Left lung (tissue), 14 donors: ENCODE data around the gene ARR3. TPM values are rescaled to one million over a fixed set of nuclear protein-coding genes. Genes with fewer than 3 reads are reported as not detected.

ENCODE experiments used
- ATAC-seq: fragments of 200-7000 bp; cut with Tn5 transposase; one replicate; pipeline ENCODE4 v1.9.1; 2020; ENCODE audit warnings: moderate library complexity
- DNase-seq, 4 donors: peaks; one replicate each; pipeline ENCODE4 v3.0.0-alpha.2; 2013 to 2020
- H3K27ac ChIP-seq, 2 donors: fragments of 200-600 bp; sonication (generic) in 1 of 2; one replicate each; pipeline versions ENCODE4 v1.5.0 to v1.8.0; 2020 to 2021
- H3K27me3 ChIP-seq, 2 donors: fragments of 200-600 bp; sonication (generic) in 1 of 2; one replicate each; pipeline versions ENCODE4 v1.5.0 to v1.8.0; 2020 to 2021
- H3K36me3 ChIP-seq, 2 donors: fragments of 200-600 bp; sonication (generic) in 1 of 2; one replicate each; pipeline versions ENCODE4 v1.5.0 to v1.8.0; 2020 to 2021
- H3K4me1 ChIP-seq, 2 donors: fragments of 200-600 bp; one replicate each; pipeline ENCODE4 v1.8.0; 2021
- H3K4me3 ChIP-seq, 2 donors: fragments of 200-600 bp; sonication (generic) in 1 of 2; one replicate each; pipeline versions ENCODE4 v1.5.0 to v1.8.0; 2020 to 2021; ENCODE audit warnings: mild to moderate bottlenecking in 1 of 2
- H3K9me3 ChIP-seq, 2 donors: fragments of 200-600 bp; sonication (generic) in 1 of 2; one replicate each; pipeline versions ENCODE4 v1.5.0 to v1.8.0; 2020 to 2021
- CTCF ChIP-seq, 2 donors: fragments of 200-600 bp; sonication (generic) in 1 of 2; IDR thresholded peaks; one replicate each; pipeline versions ENCODE4 v1.5.0 to v1.8.0; 2021; ENCODE audit warnings: antibody characterized with exemption in 2 of 2
- intact Hi-C, 2 donors: fragments of 100-400 bp; cut with DNase I; formaldehyde crosslinking; loops; one replicate each; pipeline versions ENCODE4 v1.11.2 to v1.14.2; 2022
- long read RNA-seq, 12 donors: library from polyadenylated mRNA in 2 of 12; unstranded in 2 of 12; transcript quantifications; one replicate each; pipeline ENCODE4 v2.0.0 and lab custom pipeline, GENCODE V29; 2019 to 2026
- polyA plus RNA-seq, 6 donors: library from polyadenylated mRNA; unstranded; fragments of 120-200 nt; gene quantifications; one replicate each; pipeline ENCODE4 v1.2.1, GENCODE V29; 2013; ENCODE audit not compliant: insufficient read length in 6 of 6
- total RNA-seq, 2 donors: library from RNA; stranded (reverse); fragmentation: NEBNext Ultra II Directional; extraction: Animal tissue kit (Norgen Biotek cat#: 25700); gene quantifications; one replicate each; pipeline ENCODE4 v1.2.1, GENCODE V29; 2021
- donor health status: DM: no; HTN: yes; CAD: no.
- donor health status: DM: no; HTN: no; CAD: no.

Gene ARR3
- not detected for total RNA-seq
- polyA plus RNA-seq, result 1 to 10 TPM; 1.2 to 2.1 (median 1.6) TPM
- long read RNA-seq, donor 1, partial matches to known transcripts, result 17 of 77 reads
- long read RNA-seq, donor 1, other reads (novel, unspliced or antisense), result 60 of 77 reads
- long read RNA-seq, donor 2, result 0 reads
- long read RNA-seq, donor 3, partial matches to known transcripts, result 13 of 67 reads
- long read RNA-seq, donor 3, other reads (novel, unspliced or antisense), result 54 of 67 reads
- long read RNA-seq, donor 4, result 0 reads
- long read RNA-seq, donor 5, result 0 reads
- long read RNA-seq, donor 6, result 0 reads
- long read RNA-seq, donor 7, result 0 reads
- long read RNA-seq, donor 8, result 0 reads
- long read RNA-seq, donor 9, result 0 reads
- long read RNA-seq, donor 10, result 0 reads
- long read RNA-seq, donor 11, result 0 reads
- long read RNA-seq, donor 12, result 0 reads

GRCh38 chrX:70268034-70268433, at the start of gene ARR3:
TSS of gene ARR3 (plus strand) at chrX:70268334. CDS start at chrX:70269386, 1,052 bp downstream.
- TF ChIP-seq CTCF (IDR thresholded peaks at IDR 0.05), result no peak
- intact Hi-C loops, result no loop called here
- DNase-seq (no peak), ATAC-seq (no peak)
- Histone ChIP-seq H3K9me3 (no peaks in the 10 kb centered on the region), H3K4me1 (no peaks in the 10 kb centered on the region), H3K36me3 (no peaks in the 10 kb centered on the region), H3K4me3 (no peak within 1 kb of the TSS), H3K27me3 (no peaks in the 10 kb centered on the region), H3K27ac (no peak within 1 kb of the TSS)

GRCh38 chrX:70219938-70220764, 48.0 kb upstream of the ARR3 start:
- Histone ChIP-seq H3K27ac (no peak overlapping the region), H3K27me3 (no peaks in the 10 kb centered on the region)
- TF ChIP-seq CTCF (IDR thresholded peaks at IDR 0.05), result no peak

GRCh38 chrX:70226048-70226447, 42.1 kb upstream of the ARR3 start:
- ATAC-seq, result no peak
- no peak overlapping the region for H3K4me3 ChIP-seq
- H3K4me1 ChIP-seq, result no peaks in the 10 kb centered on the region
- no peak overlapping the region for H3K27ac ChIP-seq
- no peaks in the 10 kb centered on the region for H3K27me3 ChIP-seq
- no peak for TF ChIP-seq CTCF (IDR thresholded peaks at IDR 0.05)
- intact Hi-C loops, result no loop called here
- no peaks in the 10 kb centered on the region for H3K36me3 ChIP-seq
- H3K9me3 ChIP-seq, result no peaks in the 10 kb centered on the region
- DNase-seq, result no peak

More at GRCh38 chrX:70219938-70220764, 48.0 kb upstream of the ARR3 start:
- ATAC-seq (no peak), DNase-seq (no peak)
- no peaks in the 10 kb centered on the region for H3K9me3 ChIP-seq
- H3K4me3 ChIP-seq, result no peak overlapping the region
- no peaks in the 10 kb centered on the region for H3K4me1 ChIP-seq
- no peaks in the 10 kb centered on the region for H3K36me3 ChIP-seq
- intact Hi-C loops, result no loop called here

GRCh38 chrX:70226687-70227086, 41.4 kb upstream of the ARR3 start:
- TF ChIP-seq CTCF (IDR thresholded peaks at IDR 0.05), result no peak
- no peak for ATAC-seq

GRCh38 chrX:70231666-70232065, 36.5 kb upstream of the ARR3 start:
- TF ChIP-seq CTCF (IDR thresholded peaks at IDR 0.05), result no peak
- Histone ChIP-seq H3K36me3 (no peaks in the 10 kb centered on the region), H3K9me3 (no peaks in the 10 kb centered on the region), H3K27me3 (no peaks in the 10 kb centered on the region), H3K4me3 (no peak overlapping the region), H3K4me1 (no peaks in the 10 kb centered on the region), H3K27ac (no peak overlapping the region)
- intact Hi-C loops, result no loop called here
- no peak for ATAC-seq
- no peak for DNase-seq

More at GRCh38 chrX:70226687-70227086, 41.4 kb upstream of the ARR3 start:
- intact Hi-C loops, result no loop called here
- H3K4me3 ChIP-seq, result no peak overlapping the region
- DNase-seq, result no peak
- H3K36me3 ChIP-seq, result no peaks in the 10 kb centered on the region
- no peaks in the 10 kb centered on the region for H3K4me1 ChIP-seq
- no peaks in the 10 kb centered on the region for H3K9me3 ChIP-seq
- no peaks in the 10 kb centered on the region for H3K27me3 ChIP-seq
- no peak overlapping the region for H3K27ac ChIP-seq
